HG03159 (cell line): ENCODE measurements around the gene ATP6V0A1.
"Not testable (repeated sequence)": the region's sequence is repeated elsewhere in the genome, so short reads cannot be mapped to it uniquely, and the experiment has no call there.

Experiments used
- ATAC-seq: cut with Tn5 transposase; IDR thresholded peaks from one replicate; pipeline ENCODE4 v1.9.1; 2021; ENCODE audit warnings: mild to moderate bottlenecking, moderate library complexity; ENCODE audit not compliant: unreplicated experiment

The ATP6V0A1 gene

DNA sequence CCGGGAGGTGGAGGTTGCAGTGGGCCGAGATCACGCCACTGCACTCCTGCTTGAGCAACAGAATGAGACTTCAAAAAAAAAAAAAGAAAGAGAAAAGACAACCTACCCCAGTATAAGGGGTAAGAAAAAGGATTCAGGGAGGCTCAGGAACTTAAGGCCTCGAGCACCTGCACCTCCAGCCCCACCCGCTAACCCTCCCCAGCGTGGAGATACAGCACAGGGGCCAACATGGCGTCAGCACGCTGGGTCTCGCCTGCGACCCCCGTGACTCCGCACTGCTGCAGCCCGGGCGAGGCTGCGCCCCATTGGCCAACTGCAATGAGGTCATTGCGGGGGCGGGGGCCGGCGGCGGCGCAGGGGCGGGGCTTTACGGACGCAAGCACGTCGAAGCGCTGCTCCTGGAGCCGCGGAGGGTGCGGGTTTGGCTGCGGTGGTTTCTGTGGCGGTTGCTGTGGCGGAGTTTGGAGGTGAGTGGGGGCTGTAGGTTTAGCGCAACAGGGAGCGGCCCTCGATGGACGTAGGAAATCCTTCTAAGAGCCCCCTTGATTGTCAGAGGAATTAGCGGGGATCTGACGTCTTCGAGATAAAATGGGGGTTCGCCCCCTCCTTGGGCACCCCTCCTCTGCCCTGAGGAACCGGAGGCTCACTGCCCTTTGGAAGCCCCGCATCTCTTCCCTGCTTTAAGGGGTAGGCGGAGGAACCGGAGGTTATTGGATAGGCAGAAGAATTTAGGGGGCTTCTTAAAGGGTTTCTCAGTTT is at the start of gene ATP6V0A1:
Gene ATP6V0A1 (plus strand): TSS at position 382 of the 759 bp plus-strand sequence. CDS start 2,017 bp downstream, outside the sequence.
- ATAC-seq, result peak; percentile 58

DNA sequence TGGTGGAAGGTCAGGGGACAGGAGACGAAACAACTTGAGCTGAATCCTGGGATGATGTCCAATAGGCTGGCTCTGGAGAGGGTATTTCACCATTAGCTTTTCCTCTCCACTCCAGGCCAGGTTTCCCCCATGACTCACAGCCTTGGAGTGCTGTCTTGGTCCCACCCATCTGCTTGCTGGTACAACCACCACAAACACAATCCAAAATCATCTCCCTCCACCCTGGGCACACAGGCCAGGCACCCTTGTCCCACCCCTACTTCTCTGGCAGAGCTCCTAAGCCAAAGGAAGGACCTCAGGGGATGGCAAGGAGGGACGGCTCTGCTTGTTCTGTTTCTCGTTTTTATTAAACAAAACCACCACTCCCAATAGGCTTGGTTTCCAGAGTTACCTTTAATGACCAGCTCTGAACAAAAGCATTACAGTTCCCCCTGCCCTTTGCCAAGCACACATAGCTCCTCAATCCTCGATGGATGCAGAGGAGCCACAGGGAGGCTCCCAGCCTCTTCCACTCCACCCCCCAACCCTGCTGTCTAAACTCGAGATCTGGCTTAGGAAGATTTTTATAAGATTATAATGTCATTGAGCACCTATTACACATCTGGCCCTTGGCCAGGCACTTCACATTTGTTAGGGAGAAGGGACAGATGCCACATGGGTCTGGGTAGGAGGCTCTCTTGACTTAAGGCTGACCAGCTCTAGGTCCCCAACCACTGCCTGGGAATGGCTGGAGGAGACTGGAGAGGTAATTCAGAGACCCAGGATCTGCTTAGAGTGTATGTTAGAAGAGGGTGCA is 49.0 kb upstream of the ATP6V0A1 start:
- ATAC-seq, result no peak

DNA sequence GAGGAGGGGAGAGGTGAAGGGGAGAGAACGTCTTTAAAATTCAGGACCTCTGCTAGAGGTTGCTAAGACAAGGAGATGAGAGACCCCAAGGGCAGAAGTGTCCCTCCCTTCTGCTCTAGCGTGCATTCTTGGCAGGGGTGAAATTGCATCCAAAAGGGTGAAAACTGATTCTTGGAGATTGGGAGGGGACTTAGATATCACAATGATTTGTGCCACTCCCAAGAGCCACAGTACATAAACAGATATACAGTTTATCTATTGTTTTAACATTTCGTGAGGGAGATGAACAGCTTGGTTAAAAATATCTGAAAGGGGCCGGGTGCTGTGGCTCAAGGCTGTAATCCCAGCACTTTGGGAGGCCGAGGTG is 48.4 kb upstream of the ATP6V0A1 start:
- ATAC-seq, result no peak

DNA sequence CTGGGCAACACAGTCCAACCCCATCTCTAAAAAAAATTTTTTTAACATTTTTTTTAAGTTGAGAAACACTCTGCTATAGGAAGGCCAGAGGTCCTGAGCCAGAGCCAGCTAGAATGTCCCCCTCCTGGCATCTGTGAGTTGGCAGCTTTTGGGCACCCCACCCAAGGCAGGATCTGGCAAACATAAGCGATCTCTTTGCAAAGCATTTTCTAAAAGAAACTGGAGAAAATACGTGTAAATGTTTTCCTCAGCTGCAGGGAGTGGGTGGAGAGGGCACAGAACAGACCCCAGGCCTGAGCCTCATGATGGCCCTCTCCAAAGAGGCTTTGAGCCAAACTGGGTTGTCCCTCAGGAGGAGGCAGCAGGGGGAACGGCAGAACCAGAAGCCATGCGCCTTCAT is 47.3 kb upstream of the ATP6V0A1 start:
- no peak for ATAC-seq

DNA sequence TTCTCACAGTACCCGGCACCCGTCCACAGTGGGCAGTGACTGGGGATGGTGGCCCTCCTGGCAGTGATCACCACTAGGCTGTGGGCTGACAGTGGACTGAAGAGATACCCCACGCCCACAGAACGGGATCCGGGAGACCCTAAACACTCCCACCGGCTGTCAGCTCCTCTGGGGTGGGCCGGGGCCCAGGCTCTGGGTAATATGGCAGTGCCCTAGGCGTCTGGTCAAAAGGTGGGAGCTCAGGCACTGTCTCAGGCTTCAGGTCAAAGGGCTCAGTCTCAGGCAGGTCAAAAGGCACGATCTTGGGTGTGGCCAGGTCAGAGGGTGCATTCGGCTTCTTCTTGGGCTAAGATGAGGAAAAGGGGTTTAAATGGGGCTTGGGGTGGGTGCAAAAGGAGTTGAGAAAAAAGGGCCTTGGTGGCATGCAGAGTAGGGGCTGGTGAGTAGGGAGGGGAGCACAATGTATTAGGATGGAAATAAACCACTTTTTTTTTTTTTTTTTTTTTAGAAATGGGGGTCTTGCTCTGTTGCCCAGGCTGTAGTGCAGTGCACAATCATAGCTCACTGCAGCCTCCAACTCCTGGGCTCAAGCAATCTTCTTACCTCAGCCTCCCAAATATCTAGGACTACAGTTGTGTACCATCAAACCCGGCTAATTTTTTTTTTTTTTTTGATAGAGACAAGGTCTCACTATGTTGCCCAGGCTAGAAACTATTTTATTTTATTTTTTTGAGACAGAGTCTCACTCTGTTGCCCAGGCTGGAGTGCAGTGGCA is 46.6 kb upstream of the ATP6V0A1 start:
- no peak for ATAC-seq

DNA sequence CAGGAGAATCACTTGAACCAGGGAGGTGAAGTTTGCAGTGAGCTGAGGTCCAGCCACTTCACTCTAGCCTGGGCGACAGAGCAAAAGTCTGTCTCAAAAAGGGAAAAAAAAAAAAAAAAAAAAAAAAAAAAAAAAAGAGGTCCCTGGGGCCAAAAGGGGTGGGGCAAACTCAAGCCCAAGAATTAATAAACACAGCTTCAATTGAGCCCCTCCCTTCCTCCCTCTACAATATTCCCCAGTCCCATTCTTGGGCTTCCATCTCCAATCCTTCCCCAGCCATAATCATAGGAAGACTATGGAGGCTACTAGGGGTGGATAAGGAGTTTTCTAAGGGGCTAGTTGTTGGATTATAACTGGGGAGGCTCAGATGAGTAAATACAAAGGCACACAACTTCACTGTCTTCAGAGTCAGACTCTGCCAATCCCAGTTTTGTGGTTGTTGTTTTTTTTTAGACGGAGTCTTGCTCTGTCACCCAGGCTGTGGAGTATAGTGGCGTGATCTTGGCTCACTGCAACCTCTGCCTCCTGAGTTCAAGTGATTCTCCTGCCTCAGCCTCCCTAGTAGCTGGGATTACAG is 45.1 kb upstream of the ATP6V0A1 start:
- no peak for ATAC-seq

DNA sequence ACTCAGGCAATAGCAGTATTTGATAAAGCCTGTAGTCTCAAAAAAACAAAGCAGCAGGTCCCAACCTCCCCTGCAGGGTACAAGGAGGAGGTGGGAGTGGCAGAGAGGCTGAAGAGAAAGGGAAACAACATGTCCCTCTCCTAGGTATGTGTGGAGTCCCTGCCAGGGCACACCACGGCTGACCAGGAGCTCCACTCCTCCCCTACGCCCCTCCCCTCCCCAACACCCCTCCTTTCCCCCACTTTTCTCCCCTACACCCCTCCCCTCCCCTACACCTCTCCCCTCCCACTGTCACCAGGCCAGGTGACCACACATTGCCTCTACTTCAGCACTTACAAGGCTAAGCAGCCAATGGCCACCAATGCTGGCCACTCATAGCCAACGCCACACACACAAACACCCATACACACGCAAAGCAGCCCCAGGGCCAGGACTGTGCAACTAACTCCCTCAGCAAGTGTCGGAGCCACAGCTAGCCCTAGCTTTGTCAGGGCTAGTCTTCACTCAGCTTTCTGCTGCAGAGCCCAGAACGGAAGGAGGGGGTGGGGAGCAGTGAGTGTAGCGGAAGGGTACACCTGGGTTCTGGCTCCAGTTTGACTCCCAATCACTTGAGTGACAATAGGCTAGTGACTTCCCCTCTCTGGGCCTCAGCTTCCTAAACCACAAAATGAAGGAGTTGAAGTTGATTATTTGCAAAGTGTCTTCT is 43.8 kb upstream of the ATP6V0A1 start:
- no peak for ATAC-seq

DNA sequence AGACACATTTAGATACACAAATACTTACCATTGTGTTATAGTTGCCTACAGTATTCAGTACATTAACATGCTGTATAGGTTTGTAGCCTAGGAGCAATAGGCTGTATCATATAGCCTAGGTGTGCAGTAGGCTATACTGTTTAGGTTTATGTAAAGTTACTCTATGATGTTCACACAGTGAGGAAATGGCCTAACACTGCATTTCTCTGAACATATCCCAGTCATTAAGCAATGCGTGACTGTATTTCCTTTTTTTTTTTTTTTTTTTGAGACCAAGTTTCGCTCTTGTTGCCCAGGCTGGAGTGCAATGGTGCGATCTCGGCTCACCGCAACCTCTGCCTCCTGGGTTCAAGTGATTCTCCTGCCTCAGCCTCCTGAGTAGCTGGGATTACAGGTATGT is 40.7 kb upstream of the ATP6V0A1 start:
- not testable (repeated sequence) for ATAC-seq

DNA sequence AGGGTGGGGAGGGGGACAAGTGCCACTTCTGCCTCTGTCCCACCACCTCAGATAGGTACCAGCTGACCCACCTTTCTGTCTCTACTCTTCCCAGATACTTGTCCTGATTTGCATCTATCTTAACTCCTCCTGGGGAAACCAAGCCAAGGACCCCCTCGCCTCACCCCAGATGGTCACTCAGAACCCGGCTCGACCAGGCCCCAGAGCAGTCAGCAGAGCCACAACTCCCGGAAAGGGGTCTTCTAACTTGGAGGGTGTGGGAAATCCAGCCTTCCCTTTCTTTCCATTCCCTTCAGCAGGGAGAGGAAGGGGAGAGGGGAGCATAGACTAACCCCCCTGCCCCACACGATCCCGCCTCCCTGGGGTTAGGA is 37.6 kb upstream of the ATP6V0A1 start:
- ATAC-seq, result no peak

DNA sequence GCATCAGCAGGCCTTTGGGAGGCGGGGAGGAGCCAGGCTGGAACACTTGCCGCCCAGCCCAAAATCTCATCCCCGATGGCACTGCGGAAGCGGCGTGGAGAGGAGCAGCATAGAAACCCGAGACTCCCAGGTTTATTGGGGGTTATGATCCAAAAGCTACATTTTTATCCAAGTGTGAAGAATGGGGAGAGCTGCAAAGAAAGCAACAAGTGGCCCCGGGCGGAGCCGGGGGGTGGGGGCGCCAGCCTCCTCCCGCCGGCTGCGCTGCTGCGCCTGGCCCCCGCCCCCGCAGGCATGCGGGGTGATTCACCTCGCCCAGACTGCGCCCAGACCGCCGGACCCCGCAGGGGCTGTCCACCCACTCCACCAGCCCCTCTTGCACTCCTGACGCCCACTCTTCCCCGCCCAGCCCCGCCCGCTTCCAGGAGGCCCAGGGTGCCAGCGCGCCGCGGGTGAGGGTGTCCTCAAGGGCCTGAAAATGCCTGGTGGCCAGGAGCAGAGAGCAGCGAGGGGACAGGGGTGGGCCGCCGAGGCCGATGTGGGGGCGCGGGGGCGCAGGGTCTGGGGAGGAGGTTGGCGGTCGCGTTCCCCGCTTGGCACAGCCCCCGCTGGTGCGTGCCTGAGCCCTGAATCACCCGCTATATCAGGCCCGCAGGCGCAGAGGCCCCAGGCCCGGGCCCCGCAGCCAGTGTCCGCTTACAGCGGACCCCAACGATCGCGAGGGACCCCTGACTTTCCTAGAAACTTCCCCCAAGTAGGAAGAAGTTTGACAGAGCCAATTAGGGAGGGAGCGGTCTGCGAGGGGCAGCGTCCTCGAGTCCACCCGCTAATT is 37.0 kb upstream of the ATP6V0A1 start:
- ATAC-seq, result no peak

DNA sequence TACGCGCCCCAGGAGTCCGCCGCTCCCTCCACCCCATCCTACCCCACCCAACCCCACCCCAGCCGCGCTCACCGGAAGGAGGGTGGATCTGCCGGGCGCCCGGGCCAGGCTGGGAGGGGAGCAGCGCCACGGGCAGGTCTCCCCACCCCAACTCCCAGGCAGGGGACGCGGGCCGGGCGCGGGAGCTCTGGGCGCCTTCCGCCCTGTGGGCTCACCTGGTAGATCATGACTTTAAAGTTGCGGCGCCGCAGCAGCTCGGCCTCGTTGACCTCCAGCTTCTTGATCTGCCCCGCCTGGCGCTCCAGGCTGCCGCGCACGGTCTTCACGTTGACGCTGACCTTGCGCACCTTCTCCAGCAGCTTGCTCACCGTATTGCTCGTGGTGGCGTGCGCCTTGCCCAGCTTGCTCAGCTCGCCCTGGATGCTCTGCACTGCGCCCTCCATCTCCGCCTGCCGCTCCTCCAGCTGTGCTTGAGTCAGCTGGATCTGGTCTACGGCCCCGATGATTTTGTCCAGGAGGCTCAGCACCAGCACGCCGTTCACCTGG is 36.2 kb upstream of the ATP6V0A1 start:
- no peak for ATAC-seq

DNA sequence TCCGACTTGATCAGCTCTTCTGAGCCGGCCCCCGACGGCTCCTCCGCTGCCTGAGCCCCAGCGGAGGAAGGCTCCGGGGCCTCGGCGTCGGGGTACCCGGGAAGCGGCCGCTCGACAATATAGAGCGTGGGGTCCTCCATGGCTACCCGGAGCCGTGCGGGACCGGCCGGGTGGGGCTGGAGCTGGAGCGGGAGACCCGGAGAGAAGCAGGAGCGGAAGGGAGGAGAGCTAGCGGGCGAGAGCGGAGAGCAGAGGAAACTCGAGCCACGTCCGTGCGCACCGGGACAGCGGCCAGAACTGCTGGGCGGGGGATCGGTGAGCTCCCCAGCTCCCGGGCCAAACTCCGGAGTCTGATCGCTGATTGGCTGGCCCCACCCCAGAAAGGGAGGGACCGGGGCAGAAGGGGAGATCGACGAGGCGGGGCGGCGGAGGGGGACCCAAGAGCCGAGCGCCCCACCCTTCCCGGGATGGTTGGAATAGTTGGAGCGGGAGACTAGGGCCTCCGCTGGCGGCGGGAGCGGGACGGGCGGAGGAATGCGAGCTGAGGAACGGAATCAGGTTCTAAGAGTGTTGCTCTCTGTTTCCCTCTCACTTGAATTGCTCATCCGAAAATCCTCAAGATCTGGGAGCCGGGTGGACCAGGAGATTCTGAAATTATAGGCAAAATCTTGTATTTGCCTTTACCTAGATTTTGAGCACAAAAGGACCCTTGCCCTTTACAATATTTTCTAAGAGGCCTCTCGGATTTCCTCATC is 35.5 kb upstream of the ATP6V0A1 start, which contains the start of gene CAVIN1:
Gene CAVIN1 (minus strand): TSS at position 299 of the 755 bp plus-strand sequence. CDS start 159 bp downstream, at position 140.
- no peak for ATAC-seq

DNA sequence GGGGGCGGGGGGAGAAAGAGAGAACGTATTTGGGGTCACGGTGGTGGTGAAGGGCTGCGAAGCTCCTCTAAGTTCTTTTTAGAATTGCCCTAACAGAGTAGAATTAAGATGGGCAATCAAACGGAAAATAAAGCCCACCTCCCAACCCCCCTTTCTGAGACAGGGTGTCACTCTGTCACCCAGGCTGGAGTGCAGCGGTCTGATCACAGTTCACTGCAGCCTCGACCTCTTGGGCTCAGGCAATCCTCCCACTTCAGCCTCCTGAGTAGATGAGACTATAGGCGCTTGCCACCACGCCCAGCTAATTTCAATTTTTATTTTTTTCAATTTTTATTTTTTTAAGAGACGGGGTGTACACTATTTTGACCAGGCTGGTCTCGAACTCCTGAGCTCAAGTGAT is 34.9 kb upstream of the ATP6V0A1 start:
- ATAC-seq, result no peak

DNA sequence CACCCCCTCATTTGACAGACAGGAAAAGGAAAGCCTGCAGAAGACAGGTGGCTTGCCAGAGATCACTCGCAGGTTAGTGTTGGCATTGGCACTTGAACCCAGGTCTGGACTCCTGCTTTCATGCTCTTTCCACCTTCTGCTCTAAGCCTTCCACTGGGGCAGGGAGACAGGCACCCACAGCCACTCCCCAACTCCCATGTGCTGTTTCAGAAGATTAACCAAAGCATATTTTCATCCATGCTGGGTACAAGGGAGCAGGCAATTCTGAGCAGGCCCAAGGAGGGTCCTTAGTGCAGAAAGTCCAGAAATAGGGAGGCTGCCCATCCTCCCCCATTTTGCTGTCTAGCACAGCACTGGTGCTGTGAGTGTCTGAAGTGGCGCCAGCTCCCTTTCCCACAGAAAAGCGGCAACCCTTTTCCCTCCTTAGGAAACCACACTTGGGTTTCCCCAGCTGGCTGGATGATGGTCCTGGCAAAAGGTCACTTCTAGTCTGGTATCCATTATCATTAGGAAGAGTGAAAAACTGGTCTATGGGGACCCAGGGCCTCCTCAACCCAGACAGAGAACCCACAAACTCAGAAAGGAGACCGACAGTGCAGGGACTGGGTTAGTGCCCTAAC is 33.6 kb upstream of the ATP6V0A1 start:
- no peak for ATAC-seq

DNA sequence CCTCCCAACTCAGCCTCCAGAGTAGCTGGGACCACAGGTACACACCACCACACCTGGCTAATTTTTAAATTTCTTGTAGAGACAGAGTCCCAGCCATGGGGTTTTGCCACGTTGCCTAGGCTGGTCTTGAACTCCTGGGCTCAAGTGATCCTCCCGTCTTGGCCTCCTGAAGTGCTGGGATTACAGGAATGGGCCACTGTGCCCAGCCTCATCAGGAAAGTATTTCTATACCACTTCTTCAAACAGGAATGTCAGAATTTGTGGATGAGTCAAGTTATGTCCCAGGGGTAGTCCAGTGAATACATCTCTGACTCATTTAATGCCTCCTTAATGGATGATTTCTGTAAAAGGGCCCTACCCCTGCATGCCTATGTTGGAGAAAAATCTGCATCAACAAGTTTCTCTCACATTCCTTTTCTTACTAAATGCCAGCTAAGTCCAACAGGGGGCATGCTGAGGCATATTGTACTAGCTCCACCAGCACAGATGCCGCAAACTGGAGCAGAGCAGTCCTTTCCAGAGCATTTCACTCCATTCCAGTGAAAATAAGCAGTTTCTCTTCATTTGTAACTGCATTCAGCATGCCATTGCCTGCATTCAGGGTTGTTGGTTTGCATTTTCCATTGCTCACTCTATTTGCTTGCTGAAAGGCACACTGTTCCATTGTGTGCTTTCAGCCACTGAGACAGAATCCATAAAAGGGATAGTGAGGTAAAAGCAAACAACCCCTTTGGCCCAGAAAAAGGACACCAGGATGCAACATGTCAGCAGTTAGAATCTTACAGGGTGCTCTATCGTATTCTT is 30.3 kb upstream of the ATP6V0A1 start:
- no peak for ATAC-seq

DNA sequence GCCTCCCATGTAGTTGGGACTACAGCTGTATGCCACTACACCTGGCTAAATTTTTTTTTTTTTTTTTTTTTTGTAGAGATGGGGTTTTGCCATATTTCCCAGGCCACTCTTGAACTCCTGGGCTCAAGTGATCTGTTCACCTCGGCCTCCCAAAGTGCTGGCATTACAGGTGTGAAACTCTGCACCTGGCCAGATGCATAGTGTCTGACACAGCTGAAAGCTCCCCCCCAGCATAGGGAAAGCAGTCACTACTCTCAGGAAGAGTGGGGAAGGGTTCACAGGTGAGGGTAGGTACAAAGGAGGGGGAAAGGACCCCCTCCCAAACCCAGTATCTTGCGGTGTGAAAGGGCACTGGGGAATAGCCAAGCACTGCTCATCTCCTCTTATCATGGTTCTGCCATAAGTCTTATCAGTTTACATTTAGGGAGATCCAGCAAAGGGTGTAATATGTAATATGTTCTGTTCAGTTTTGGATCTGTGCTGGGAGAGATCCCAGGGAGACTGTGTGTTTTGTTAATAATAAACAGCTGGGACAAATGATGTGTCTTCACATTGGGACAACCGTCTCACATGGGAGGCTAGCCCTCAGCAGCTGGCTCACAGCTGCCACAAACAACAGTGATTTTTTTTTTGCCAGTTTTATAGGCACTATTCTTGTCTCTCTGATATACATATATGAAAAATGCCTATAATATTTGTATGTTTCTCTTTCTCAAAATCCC is 28.8 kb upstream of the ATP6V0A1 start:
- ATAC-seq, result no peak

DNA sequence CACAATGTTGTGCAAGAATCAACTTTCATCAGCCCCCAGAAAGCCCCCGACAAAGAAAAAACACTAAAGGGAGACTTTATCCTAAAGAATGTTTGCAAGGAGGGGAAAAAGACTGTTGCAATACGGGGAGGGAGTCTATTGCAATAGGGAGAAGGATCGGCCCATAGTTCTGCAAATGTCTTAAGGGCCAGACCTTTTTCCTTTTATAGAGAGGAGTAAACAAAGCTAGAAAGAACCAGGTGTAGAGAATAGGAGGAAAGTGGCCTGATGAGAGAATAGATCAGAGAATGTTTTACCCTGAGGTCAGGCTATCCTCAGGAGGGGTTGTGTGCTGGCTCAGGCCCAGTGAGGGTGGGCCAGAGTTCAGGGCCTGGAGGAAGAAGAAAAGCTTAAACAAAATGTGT is 26.9 kb upstream of the ATP6V0A1 start:
- ATAC-seq, result no peak
